ENCODE measurements around the gene ISYNA1. TPM values are rescaled to one million over a fixed set of nuclear protein-coding genes. Genes with fewer than 3 reads are reported as not detected.

Gene ISYNA1
- total and polyA plus RNA-seq, 2 of the 13 experiments (the other 11 are each of a cell fraction or from before 2014, with no cell fraction given), result 29.6 to 48.5 TPM

- no peak for TF ChIP-seq AFF4 (CRISPR knock-in tag; IDR thresholded peaks at IDR 0.05)
- TF ChIP-seq ZNF83 (CRISPR knock-in tag; IDR thresholded peaks at IDR 0.05; ENCODE audit: borderline replicate concordance), result no peak
- TF ChIP-seq ZNF776 (CRISPR knock-in tag; IDR thresholded peaks at IDR 0.05), result no peak
- no peak for TF ChIP-seq ZNF256 (CRISPR knock-in tag; conservative IDR thresholded peaks at IDR 0.05)
- no peak for TF ChIP-seq SMAD9 (CRISPR knock-in tag; IDR thresholded peaks at IDR 0.05)
- TF ChIP-seq KDM5A (IDR thresholded peaks at IDR 0.05; ENCODE audit: borderline replicate concordance, low read length), result no peak
- TF ChIP-seq BHLHE40 (IDR thresholded peaks at IDR 0.05; ENCODE audit: low read length), result no peak
- TF ChIP-seq ZNF607 (CRISPR knock-in tag; IDR thresholded peaks at IDR 0.05; ENCODE audit: borderline replicate concordance), result no peak
- no peak for TF ChIP-seq PAX8 (CRISPR knock-in tag; IDR thresholded peaks at IDR 0.05; ENCODE audit: borderline replicate concordance)
- no peak for TF ChIP-seq ZNF354B (CRISPR knock-in tag; IDR thresholded peaks at IDR 0.05)
- no peak for TF ChIP-seq ZNF230 (CRISPR knock-in tag; IDR thresholded peaks at IDR 0.05)
- no peak for TF ChIP-seq FOXM1 (CRISPR knock-in tag; IDR thresholded peaks at IDR 0.05)
- no peak for TF ChIP-seq CAMTA2 (CRISPR knock-in tag; IDR thresholded peaks at IDR 0.05; ENCODE audit: borderline replicate concordance)
- no peak for TF ChIP-seq ZNF672 (CRISPR knock-in tag; IDR thresholded peaks at IDR 0.05)
- no peak for TF ChIP-seq ZFYVE20 (CRISPR knock-in tag; IDR thresholded peaks at IDR 0.05; ENCODE audit: borderline replicate concordance, low read depth)
- TF ChIP-seq ZNF614 (CRISPR knock-in tag; IDR thresholded peaks at IDR 0.05; ENCODE audit: borderline replicate concordance), result no peak
- TF ChIP-seq YY1 (IDR thresholded peaks at IDR 0.05; ENCODE audit: insufficient read depth, insufficient replicate concordance, low read depth, low read length), result no peak
- no peak for TF ChIP-seq YEATS4 (CRISPR knock-in tag; IDR thresholded peaks at IDR 0.05; ENCODE audit: borderline replicate concordance)
- no peak for TF ChIP-seq ZNF562 (CRISPR knock-in tag; IDR thresholded peaks at IDR 0.05; ENCODE audit: borderline replicate concordance)
- TF ChIP-seq SKI (IDR thresholded peaks at IDR 0.05; ENCODE audit: partially characterized antibody), result peak; percentile 10
- TF ChIP-seq TOE1 (CRISPR knock-in tag; IDR thresholded peaks at IDR 0.05), result no peak
Measured at GRCh38 chr19:18440936-18441803, 3.2 kb upstream of the ISYNA1 start (continued).
